Kidney epithelial cell (primary cell): ENCODE results near the gene TRIM38. TPM values are rescaled to one million over a fixed set of nuclear protein-coding genes. Genes with fewer than 3 reads are reported as not detected.
A peak's percentile ranks its signal among the peaks of the same experiment; 100 is the strongest.

ENCODE experiments used
- DNase-seq: peaks from one replicate; pipeline ENCODE4 v3.0.0-alpha.2; 2010; ENCODE audit warnings: low read depth
- H3K27me3 ChIP-seq: 2 replicates; pipeline ENCODE4 v1.6.0; 2011; ENCODE audit warnings: low read length; ENCODE audit not compliant: control insufficient read depth, insufficient read depth
- H3K36me3 ChIP-seq: 2 replicates; pipeline ENCODE4 v1.5.1; 2011; ENCODE audit warnings: low read length; ENCODE audit not compliant: control insufficient read depth, insufficient read depth
- H3K4me3 ChIP-seq: 2 replicates; pipeline ENCODE4 v1.5.1; 2011; ENCODE audit warnings: low read depth, mild to moderate bottlenecking, control low read depth, low read length
- total RNA-seq: library from RNA; depleted of rRNA; stranded (reverse); fragments of >200 nt; gene quantifications from 2 replicates; pipeline ENCODE4 v1.2.3, GENCODE V29; 2015
- TF ChIP-seq, protein P1 (sequence below): IDR thresholded peaks from 2 replicates; pipeline ENCODE4 v1.5.1; 2011; ENCODE audit warnings: mild to moderate bottlenecking, moderate library complexity, low read length, control low read depth, inconsistent platforms; ENCODE audit not compliant: insufficient read depth, poor library complexity, severe bottlenecking

Gene TRIM38
- total RNA-seq, 1 donor from 2014 or later = 4.5 TPM

DNA sequence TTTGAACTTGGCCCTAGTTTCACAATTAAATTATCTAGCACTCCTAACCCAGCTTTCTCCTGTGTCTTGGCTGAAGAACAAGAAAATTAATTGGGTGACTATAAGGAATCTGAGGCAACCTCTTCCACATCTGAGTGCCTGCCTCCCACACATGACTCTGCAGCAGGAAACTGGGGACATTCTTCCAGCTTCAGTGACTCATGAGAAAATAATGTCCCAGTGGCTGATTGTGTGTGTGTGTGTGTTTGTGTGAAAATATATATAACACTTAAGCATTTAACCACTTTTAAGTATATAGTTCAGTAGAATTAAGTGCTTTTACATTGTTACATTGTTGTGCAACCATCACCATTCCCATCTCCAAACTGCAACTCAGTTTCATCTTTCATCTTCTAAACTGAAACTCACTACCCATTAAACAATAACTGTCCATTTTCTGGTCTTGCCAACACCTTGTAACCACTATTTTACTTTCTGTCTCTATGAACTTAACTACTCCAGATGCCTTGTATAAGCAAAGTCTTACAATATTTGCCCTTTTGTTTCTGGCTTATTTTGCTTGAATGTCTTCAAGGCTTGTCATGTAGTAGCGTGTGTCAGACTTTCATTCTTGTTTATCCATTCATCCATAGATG is 8.7 kb downstream of the TRIM38 start:
- TF ChIP-seq, protein P1, sequence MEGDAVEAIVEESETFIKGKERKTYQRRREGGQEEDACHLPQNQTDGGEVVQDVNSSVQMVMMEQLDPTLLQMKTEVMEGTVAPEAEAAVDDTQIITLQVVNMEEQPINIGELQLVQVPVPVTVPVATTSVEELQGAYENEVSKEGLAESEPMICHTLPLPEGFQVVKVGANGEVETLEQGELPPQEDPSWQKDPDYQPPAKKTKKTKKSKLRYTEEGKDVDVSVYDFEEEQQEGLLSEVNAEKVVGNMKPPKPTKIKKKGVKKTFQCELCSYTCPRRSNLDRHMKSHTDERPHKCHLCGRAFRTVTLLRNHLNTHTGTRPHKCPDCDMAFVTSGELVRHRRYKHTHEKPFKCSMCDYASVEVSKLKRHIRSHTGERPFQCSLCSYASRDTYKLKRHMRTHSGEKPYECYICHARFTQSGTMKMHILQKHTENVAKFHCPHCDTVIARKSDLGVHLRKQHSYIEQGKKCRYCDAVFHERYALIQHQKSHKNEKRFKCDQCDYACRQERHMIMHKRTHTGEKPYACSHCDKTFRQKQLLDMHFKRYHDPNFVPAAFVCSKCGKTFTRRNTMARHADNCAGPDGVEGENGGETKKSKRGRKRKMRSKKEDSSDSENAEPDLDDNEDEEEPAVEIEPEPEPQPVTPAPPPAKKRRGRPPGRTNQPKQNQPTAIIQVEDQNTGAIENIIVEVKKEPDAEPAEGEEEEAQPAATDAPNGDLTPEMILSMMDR = no peak
- DNase-seq = peak; percentile 86
- peaks cover 2% of the 10 kb centered on the region for H3K36me3 ChIP-seq
- no peak overlapping the region for H3K4me3 ChIP-seq
- no peaks in the 10 kb centered on the region for H3K27me3 ChIP-seq

DNA sequence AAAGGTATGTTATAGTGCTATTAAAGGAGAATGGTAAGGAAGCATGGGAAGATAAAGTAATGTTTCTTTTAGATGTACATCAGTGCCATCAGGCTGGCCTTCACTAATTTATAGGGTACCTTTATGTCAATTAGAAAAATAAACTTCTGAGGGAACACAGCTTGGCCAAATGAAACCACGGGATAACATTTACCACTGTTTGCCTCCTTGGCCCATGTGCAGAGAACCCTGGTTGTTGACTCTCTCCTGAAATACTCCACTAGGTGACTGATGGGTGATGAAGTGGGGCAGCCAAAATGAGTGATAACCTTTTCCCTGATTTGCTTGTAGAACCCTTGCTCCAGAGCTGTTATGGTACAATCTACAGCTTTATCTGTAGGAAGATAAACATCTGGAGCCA is 9.5 kb downstream of the TRIM38 start:
- DNase-seq = no peak
- TF ChIP-seq, protein P1 = no peak
- Histone ChIP-seq H3K27me3 (no peaks in the 10 kb centered on the region), H3K36me3 (no peaks in the 10 kb centered on the region), H3K4me3 (no peak overlapping the region)

DNA sequence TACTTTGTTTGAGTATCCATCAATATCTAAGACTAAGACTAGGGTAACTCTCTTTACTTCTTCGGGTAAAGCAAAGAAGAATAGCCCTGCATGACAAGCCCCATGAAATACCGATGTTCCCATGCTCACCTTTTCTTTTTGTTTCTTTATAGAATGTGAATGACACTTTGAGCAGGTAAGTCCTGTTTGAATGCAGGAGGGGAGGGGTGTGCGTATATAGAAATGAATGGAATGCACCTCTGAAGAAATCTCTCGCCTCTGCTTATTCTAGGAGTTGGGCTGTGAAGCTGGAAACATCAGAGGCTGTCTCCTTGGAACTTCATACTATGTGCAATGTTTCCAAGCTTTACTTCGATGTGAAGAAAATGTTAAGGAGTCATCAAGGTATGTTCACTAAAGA is 10.3 kb downstream of the TRIM38 start:
- TF ChIP-seq, protein P1 = no peak
- H3K4me3 ChIP-seq = no peak overlapping the region
- H3K36me3 ChIP-seq = no peaks in the 10 kb centered on the region
- no peaks in the 10 kb centered on the region for H3K27me3 ChIP-seq
- DNase-seq = no peak

DNA sequence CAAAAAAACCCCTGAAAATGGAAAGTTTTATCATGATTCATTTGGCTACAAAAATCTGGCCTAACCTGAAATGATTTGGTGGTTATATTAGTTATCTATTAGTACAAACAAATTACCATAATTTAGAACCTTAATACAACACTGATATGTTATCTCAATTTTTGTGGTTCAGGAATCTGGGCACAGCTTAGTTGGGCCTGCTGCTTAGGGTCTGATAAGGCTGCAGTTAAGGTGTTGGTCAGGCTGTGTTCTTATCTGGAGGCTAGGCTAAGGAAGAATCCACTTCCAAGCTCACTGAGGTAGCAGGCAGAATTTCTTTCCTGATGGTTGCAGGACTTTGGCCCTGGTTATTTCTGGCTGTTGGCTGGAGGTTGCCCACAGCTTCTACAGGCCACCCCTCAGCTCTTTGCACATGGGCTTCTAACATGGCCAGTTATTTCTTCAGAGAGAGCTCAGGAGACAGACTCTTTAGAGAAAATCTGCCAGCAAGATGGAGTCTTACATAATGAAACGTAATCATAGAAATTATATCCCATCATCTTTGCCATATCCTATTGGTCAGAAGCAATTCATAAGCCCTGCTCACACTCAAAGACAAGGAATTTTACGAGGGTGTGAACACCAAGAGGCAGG is 11.4 kb downstream of the TRIM38 start:
- Histone ChIP-seq H3K4me3 (no peak overlapping the region), H3K36me3 (no peaks in the 10 kb centered on the region), H3K27me3 (no peaks in the 10 kb centered on the region)
- no peak for DNase-seq
- TF ChIP-seq, protein P1 = no peak

DNA sequence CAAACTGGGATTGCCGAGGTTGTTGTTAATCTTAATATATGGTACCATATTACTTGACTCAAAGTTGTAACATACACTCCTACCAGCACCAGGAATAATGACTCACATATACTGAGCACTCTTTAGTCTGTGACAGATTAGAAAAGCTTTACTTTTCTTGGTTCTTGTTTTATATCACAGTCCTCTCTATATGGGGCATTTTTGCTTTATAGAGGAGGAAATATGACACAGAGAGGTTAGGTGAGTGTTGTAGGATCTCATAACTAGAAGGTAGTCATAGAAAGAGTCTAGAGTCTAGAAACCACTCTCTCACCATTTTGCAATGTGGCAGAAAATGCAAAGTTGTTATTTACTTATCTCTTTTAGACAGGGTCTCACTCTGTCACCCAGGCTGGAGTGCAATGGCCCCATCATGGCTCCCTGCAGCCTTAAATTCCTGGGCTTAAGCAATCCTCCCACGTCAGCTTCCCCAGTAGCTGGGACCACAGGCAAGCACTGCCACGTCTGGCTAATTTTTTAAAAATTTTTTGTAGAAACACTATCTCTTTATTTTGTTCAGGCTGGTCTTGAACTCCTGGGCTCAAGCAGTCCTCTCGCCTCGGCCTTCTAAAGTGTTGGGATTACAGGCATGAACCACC is 13.4 kb downstream of the TRIM38 start:
- TF ChIP-seq, protein P1 = no peak
- DNase-seq = no peak
- Histone ChIP-seq H3K4me3 (no peak overlapping the region), H3K27me3 (no peaks in the 10 kb centered on the region), H3K36me3 (peaks cover 2% of the 10 kb centered on the region)
